HepG2 (cell line): ENCODE data around the gene SEMA3B. TPM values are rescaled to one million over a fixed set of nuclear protein-coding genes. Genes with fewer than 3 reads are reported as not detected.
A peak's percentile ranks its signal among the peaks of the same experiment; 100 is the strongest.

Source experiments
- DDIT3 ChIP-seq: sonication (generic); formaldehyde crosslinking; IDR thresholded peaks from 2 replicates; pipeline ENCODE4 v1.4.0; 2020; ENCODE audit warnings: mild to moderate bottlenecking, missing genetic modification reagents
- FOSL2 ChIP-seq: sonication (generic); formaldehyde crosslinking; IDR thresholded peaks from 2 replicates; pipeline ENCODE4 v1.4.0; 2020; ENCODE audit warnings: missing genetic modification reagents
- KIAA2018 ChIP-seq: sonication (generic); formaldehyde crosslinking; IDR thresholded peaks from 2 replicates; pipeline ENCODE4 v1.5.0; 2020; ENCODE audit warnings: mild to moderate bottlenecking, missing genetic modification reagents, borderline replicate concordance
- MED13 ChIP-seq: sonication (generic); formaldehyde crosslinking; IDR thresholded peaks from 2 replicates; pipeline ENCODE4 v1.5.0; 2020; ENCODE audit warnings: missing genetic modification reagents
- SRY ChIP-seq: sonication (generic); formaldehyde crosslinking; IDR thresholded peaks from 2 replicates; pipeline ENCODE4 v1.8.0; 2022; ENCODE audit warnings: mild to moderate bottlenecking, missing genetic modification reagents
- TFAP4 ChIP-seq: sonication (generic); IDR thresholded peaks from 2 replicates; pipeline ENCODE4 v1.6.1; 2016; ENCODE audit warnings: low read depth, borderline replicate concordance
- ZNF10 ChIP-seq: sonication (generic); formaldehyde crosslinking; IDR thresholded peaks from 2 replicates; pipeline ENCODE4 v1.4.0; 2020; ENCODE audit warnings: mild to moderate bottlenecking, low read depth, missing genetic modification reagents, borderline replicate concordance
- polyA plus RNA-seq, 8 experiments: library from polyadenylated mRNA; depleted of rRNA in 3 of 8; stranded (reverse) in 7 of 8; unstranded in 1 of 8; fragments of >200 nt; fragmentation: Illumina TruSeq in 4 of 8; extraction: Trizol in 4 of 8; gene quantifications; 2 replicates each; pipeline versions ENCODE4 v1.2.1 to v1.2.3, GENCODE V29; 2011 to 2016; ENCODE audit warnings: low read depth in 4 of 8, missing spikeins in 1 of 8, mixed read lengths in 1 of 8; ENCODE audit not compliant: insufficient read depth in 1 of 8
- total RNA-seq, 5 experiments: library from RNA; depleted of rRNA; stranded (reverse); fragments of >200 nt; fragmentation: Illumina TruSeq; extraction: Trizol; gene quantifications; 2 replicates each; pipeline ENCODE4 v1.2.3, GENCODE V29; 2016; ENCODE audit warnings: low read depth in 1 of 5
- TF ChIP-seq, protein P1 (sequence below): sonication (generic); formaldehyde crosslinking; IDR thresholded peaks from 2 replicates; pipeline ENCODE4 v1.8.1; 2023; ENCODE audit warnings: missing genetic modification reagents, mild to moderate bottlenecking, borderline replicate concordance
- TF ChIP-seq, protein P2 (sequence below): sonication (generic); formaldehyde crosslinking; IDR thresholded peaks from 2 replicates; pipeline ENCODE4 v1.4.0; 2020; ENCODE audit warnings: missing genetic modification reagents

Gene SEMA3B
- total and polyA plus RNA-seq, 2 of the 13 experiments (the other 11 are each of a cell fraction or from before 2014, with no cell fraction given), result 93.2 to 158 TPM

DNA sequence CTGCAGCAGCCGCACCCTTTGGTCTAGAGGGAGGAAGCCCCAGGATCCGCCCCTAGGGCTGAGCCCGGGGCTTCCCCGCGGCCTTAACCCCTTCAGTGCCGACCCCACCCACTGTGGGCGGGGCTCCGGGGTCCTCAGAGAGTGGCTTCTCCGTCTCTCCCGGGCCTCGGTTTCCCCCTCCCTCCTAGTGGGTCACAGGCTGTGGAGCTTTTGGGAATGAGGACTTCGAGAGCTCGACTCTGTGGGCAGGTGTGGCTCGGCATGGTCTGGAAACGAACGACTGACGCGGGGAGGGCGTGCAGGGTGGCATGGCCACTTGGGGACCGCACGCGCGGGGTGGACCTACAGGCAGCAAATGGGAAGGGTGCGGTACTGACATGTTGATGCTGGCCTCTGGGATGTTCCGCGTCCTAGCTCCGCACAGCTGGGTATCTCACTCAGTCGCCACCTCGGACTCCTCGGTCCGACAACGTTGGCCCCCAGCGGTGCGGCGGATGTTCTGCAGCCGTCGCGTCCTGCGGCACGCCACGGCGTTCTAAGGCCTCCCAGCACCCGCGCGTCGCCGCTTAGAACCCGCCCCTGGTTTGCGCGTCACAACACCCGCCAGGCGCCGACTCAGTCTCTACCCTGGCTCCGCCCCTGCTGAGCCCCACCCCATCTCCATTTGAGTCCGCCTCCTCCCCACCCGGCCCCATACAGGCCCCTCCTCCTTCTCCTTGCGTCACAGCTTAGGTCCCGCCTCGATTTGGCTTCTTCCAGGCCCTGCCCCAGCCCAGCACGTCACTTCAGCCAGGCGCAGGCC is 30.1 kb downstream of the SEMA3B start, which contains the start of the genes HYAL3 and NAA80 (continued):
- TF ChIP-seq ZNF10 (CRISPR knock-in tag), result 0 out of 2 replicates have a peak, but pooled peaks have one; percentile 66
- TF ChIP-seq FOSL2, result no peak
- TF ChIP-seq DDIT3 (CRISPR knock-in tag), result no peak
- TF ChIP-seq, protein P1, sequence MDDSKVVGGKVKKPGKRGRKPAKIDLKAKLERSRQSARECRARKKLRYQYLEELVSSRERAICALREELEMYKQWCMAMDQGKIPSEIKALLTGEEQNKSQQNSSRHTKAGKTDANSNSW (CRISPR knock-in tag), result no peak
- TF ChIP-seq MED13 (CRISPR knock-in tag), result peak; percentile 3; the same call in 1 of the 2 replicates
- TF ChIP-seq, protein P2, sequence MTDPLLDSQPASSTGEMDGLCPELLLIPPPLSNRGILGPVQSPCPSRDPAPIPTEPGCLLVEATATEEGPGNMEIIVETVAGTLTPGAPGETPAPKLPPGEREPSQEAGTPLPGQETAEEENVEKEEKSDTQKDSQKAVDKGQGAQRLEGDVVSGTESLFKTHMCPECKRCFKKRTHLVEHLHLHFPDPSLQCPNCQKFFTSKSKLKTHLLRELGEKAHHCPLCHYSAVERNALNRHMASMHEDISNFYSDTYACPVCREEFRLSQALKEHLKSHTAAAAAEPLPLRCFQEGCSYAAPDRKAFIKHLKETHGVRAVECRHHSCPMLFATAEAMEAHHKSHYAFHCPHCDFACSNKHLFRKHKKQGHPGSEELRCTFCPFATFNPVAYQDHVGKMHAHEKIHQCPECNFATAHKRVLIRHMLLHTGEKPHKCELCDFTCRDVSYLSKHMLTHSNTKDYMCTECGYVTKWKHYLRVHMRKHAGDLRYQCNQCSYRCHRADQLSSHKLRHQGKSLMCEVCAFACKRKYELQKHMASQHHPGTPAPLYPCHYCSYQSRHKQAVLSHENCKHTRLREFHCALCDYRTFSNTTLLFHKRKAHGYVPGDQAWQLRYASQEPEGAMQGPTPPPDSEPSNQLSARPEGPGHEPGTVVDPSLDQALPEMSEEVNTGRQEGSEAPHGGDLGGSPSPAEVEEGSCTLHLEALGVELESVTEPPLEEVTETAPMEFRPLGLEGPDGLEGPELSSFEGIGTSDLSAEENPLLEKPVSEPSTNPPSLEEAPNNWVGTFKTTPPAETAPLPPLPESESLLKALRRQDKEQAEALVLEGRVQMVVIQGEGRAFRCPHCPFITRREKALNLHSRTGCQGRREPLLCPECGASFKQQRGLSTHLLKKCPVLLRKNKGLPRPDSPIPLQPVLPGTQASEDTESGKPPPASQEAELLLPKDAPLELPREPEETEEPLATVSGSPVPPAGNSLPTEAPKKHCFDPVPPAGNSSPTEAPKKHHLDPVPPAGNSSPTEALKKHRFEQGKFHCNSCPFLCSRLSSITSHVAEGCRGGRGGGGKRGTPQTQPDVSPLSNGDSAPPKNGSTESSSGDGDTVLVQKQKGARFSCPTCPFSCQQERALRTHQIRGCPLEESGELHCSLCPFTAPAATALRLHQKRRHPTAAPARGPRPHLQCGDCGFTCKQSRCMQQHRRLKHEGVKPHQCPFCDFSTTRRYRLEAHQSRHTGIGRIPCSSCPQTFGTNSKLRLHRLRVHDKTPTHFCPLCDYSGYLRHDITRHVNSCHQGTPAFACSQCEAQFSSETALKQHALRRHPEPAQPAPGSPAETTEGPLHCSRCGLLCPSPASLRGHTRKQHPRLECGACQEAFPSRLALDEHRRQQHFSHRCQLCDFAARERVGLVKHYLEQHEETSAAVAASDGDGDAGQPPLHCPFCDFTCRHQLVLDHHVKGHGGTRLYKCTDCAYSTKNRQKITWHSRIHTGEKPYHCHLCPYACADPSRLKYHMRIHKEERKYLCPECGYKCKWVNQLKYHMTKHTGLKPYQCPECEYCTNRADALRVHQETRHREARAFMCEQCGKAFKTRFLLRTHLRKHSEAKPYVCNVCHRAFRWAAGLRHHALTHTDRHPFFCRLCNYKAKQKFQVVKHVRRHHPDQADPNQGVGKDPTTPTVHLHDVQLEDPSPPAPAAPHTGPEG (CRISPR knock-in tag), result peak; percentile 35; the same call in 1 of the 2 replicates
- peak; percentile 71 for TF ChIP-seq SRY (CRISPR knock-in tag)
- no peak for TF ChIP-seq TFAP4
- TF ChIP-seq KIAA2018 (CRISPR knock-in tag), result no peak
